ENCODE measurements around the gene FRMD5. TPM values are rescaled to one million over a fixed set of nuclear protein-coding genes. Genes with fewer than 3 reads are reported as not detected.

FRMD5 gene
- 0.50 and 0.54 TPM in 2 replicates for total RNA-seq

GRCh38 chr15:44195151-44195740, at the start of gene FRMD5:
TSS of gene FRMD5 (minus strand) at chr15:44195271.

GRCh38 chr15:43826508-43827341, 368.3 kb downstream of the FRMD5 start, which contains the start of gene WDR76:
TSS of gene WDR76 (plus strand) at chr15:43827002. CDS start at chr15:43827033, 31 bp downstream.

GRCh38 chr15:43824302-43825246, 370.5 kb downstream of the FRMD5 start, which contains the start of gene MFAP1:
TSS of gene MFAP1 (minus strand) at chr15:43824690. CDS start at chr15:43824569, 121 bp downstream.

Other genes with a start within 250 kb of the FRMD5 start
- 53.5 and 61.8 TPM in 2 replicates for gene GOLM2, start 93.4 kb upstream of the FRMD5 start, total RNA-seq
- 16.9 and 20.9 TPM in 2 replicates for gene CTDSPL2, start 232.4 kb upstream of the FRMD5 start, total RNA-seq